Measurements from ENCODE around the gene NRSN1.
"Not testable (repeated sequence)": the region's sequence is repeated elsewhere in the genome, so short reads cannot be mapped to it uniquely, and the experiment has no call there.

The NRSN1 gene

DNA sequence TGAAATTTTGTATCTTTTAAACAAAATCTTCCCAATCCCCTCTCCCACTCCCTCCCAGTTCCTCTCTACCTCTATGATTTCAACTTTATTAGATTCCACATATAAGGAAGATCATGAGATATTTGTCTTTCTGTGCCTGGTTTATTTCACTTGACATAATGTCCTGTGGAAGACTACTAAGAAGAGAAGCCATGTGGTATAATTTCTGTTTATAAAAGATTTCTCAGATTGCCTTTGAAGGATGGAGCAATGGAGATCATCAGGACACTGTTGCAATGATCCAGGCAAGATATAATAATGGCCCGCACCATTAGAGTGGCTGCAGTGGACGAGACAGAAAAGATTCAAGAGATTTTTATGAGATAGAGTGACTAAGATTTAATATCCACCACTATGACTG lies 13.1 kb downstream of the NRSN1 start:
- H3K36me3 ChIP-seq (ENCODE audit: control insufficient read depth in 2 of 2, insufficient read depth in 2 of 2, low read length in 2 of 2), result no peaks in the 10 kb centered on the region
- no peak overlapping the region for H3K4me3 ChIP-seq (ENCODE audit: low read length in 2 of 2)
- no peak overlapping the region for H3K9ac ChIP-seq (ENCODE audit: low read depth in 1 of 2, low read length in 2 of 2)
- H3K27ac ChIP-seq (ENCODE audit: low read depth in 2 of 2, low read length in 2 of 2), result no peak overlapping the region
- no peaks in the 10 kb centered on the region for H3K27me3 ChIP-seq (ENCODE audit: control insufficient read depth in 2 of 2, insufficient read depth in 2 of 2, low read length in 2 of 2)
- H3K4me1 ChIP-seq (ENCODE audit: control insufficient read depth in 2 of 2, insufficient read depth in 2 of 2, low read length in 2 of 2), result no peaks in the 10 kb centered on the region
- H3K9me3 ChIP-seq (ENCODE audit: control insufficient read depth in 2 of 2, low read length in 2 of 2), result no peaks in the 10 kb centered on the region

DNA sequence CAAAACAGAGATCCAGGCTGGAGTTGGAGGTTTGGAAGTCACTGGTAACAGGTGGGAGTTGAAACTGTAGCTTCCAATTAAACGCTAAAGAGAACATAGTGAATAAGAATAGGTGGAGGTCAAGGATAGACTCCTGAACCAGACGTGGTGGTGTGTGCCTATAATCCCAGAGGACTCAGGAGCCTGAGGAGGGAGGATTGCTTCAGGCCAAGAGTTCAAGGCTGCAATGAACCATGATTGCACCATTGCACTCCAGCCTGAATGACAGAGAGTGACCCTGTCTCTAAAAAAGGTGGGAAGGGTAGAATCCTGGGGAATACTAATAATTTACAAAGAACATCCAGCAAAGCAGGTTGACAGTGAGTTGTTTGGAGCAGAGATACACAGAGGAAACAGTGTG lies 13.6 kb downstream of the NRSN1 start:
- Histone ChIP-seq H3K4me3 (ENCODE audit: low read length in 2 of 2) (no peak overlapping the region), H3K9me3 (ENCODE audit: control insufficient read depth in 2 of 2, low read length in 2 of 2) (no peaks in the 10 kb centered on the region), H3K27ac (ENCODE audit: low read depth in 2 of 2, low read length in 2 of 2) (no peak overlapping the region), H3K4me1 (ENCODE audit: control insufficient read depth in 2 of 2, insufficient read depth in 2 of 2, low read length in 2 of 2) (no peaks in the 10 kb centered on the region), H3K9ac (ENCODE audit: low read depth in 1 of 2, low read length in 2 of 2) (no peak overlapping the region), H3K27me3 (ENCODE audit: control insufficient read depth in 2 of 2, insufficient read depth in 2 of 2, low read length in 2 of 2) (no peaks in the 10 kb centered on the region), H3K36me3 (ENCODE audit: control insufficient read depth in 2 of 2, insufficient read depth in 2 of 2, low read length in 2 of 2) (no peaks in the 10 kb centered on the region)

DNA sequence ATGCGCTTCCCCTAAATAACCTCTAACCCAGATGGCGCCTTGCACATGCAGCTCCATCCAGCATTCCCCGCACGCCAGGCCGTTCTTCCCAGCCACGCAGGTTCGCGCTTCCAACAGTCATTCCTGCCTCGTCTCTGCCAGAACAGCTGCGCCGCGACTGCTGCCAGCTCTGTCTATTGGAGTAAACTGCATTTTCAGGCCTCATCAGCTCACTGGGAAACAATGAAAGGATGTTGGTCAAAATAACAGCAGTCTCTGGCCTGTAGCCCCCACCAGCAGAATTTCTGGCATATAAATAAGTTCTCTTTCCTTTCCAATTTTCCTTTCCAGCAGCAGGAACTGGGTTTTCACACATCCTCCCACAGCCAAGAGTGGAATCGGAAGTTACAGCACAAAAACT lies 14.6 kb downstream of the NRSN1 start:
- H3K9ac ChIP-seq (ENCODE audit: low read depth in 1 of 2, low read length in 2 of 2), result no peak overlapping the region
- no peaks in the 10 kb centered on the region for H3K36me3 ChIP-seq (ENCODE audit: control insufficient read depth in 2 of 2, insufficient read depth in 2 of 2, low read length in 2 of 2)
- H3K27me3 ChIP-seq (ENCODE audit: control insufficient read depth in 2 of 2, insufficient read depth in 2 of 2, low read length in 2 of 2), result no peaks in the 10 kb centered on the region
- no peaks in the 10 kb centered on the region for H3K9me3 ChIP-seq (ENCODE audit: control insufficient read depth in 2 of 2, low read length in 2 of 2)
- H3K4me3 ChIP-seq (ENCODE audit: low read length in 2 of 2), result no peak overlapping the region
- H3K27ac ChIP-seq (ENCODE audit: low read depth in 2 of 2, low read length in 2 of 2), result no peak overlapping the region
- H3K4me1 ChIP-seq (ENCODE audit: control insufficient read depth in 2 of 2, insufficient read depth in 2 of 2, low read length in 2 of 2), result no peaks in the 10 kb centered on the region

DNA sequence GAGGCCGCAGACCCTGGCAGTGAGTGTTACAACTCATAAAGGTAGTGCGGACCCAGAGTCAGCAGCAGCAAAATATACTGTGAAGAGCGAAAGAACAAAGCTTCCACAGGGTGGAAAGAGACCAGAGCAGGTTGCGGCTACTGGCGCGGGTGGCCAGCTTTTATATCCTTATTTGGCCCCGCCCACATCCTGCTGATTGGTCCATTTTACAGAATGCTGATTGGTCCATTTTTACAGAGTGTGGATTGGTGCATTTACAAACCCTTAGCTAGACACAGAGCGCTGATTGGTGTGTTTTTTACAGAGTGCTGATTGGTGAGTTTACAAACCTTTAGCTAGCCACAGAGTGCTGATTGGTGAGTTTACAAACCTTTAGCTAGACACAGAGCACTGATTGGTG lies 16.7 kb downstream of the NRSN1 start:
- H3K36me3 ChIP-seq (ENCODE audit: control insufficient read depth in 2 of 2, insufficient read depth in 2 of 2, low read length in 2 of 2); H3K27ac ChIP-seq (ENCODE audit: low read depth in 2 of 2, low read length in 2 of 2); H3K9me3 ChIP-seq (ENCODE audit: control insufficient read depth in 2 of 2, low read length in 2 of 2): not testable (repeated sequence)

DNA sequence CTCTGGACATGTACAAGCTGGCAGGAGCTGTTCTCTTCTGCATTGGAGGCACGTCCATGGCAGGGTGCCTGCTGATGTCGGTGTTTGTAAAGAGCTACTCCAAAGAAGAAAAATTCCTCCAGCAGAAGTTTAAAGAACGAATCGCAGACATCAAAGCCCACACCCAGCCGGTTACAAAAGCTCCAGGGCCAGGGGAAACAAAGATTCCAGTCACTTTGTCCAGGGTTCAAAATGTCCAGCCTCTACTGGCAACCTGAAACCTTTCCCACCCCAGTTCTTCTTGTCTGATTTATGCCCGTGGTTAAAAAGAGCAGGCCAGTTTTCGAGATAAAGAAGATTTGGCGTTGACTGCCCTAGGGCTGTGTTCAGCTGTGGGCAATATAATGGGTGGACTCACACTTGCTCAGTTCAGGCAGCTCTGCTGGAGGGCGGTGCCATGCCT lies 19.7 kb downstream of the NRSN1 start:
- Histone ChIP-seq H3K27me3 (ENCODE audit: control insufficient read depth in 2 of 2, insufficient read depth in 2 of 2, low read length in 2 of 2) (no peaks in the 10 kb centered on the region), H3K4me3 (ENCODE audit: low read length in 2 of 2) (no peak overlapping the region), H3K36me3 (ENCODE audit: control insufficient read depth in 2 of 2, insufficient read depth in 2 of 2, low read length in 2 of 2) (no peaks in the 10 kb centered on the region), H3K9ac (ENCODE audit: low read depth in 1 of 2, low read length in 2 of 2) (no peak overlapping the region), H3K27ac (ENCODE audit: low read depth in 2 of 2, low read length in 2 of 2) (no peak overlapping the region), H3K9me3 (ENCODE audit: control insufficient read depth in 2 of 2, low read length in 2 of 2) (no peaks in the 10 kb centered on the region), H3K4me1 (ENCODE audit: control insufficient read depth in 2 of 2, insufficient read depth in 2 of 2, low read length in 2 of 2) (no peaks in the 10 kb centered on the region)

More for the DNA sequence above, 16.7 kb downstream of the NRSN1 start:
- H3K27me3 ChIP-seq (ENCODE audit: control insufficient read depth in 2 of 2, insufficient read depth in 2 of 2, low read length in 2 of 2); H3K4me1 ChIP-seq (ENCODE audit: control insufficient read depth in 2 of 2, insufficient read depth in 2 of 2, low read length in 2 of 2); H3K4me3 ChIP-seq (ENCODE audit: low read length in 2 of 2); H3K9ac ChIP-seq (ENCODE audit: low read depth in 1 of 2, low read length in 2 of 2): not testable (repeated sequence)

DNA sequence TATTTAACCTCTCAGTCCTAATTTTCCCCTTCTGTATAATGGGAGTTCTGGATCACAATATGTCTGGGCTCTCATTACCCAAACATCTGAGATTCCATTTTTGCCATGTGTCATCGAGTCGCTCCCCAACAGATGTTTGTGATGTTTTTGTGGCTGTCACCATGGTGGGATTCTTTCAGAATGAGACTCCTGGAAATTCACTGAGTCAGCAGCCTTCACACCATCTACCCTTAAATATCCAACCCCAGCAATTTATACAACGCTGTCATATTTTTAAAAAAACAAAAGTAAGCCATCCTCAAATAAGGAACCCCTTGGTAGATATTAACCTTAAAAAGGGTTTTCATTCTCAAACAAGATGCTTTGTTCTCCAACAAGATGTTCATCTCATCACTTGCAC lies 20.9 kb downstream of the NRSN1 start:
- H3K27ac ChIP-seq (ENCODE audit: low read depth in 2 of 2, low read length in 2 of 2), result no peak overlapping the region
- H3K9me3 ChIP-seq (ENCODE audit: control insufficient read depth in 2 of 2, low read length in 2 of 2), result no peaks in the 10 kb centered on the region
- H3K4me3 ChIP-seq (ENCODE audit: low read length in 2 of 2), result no peak overlapping the region
- no peaks in the 10 kb centered on the region for H3K36me3 ChIP-seq (ENCODE audit: control insufficient read depth in 2 of 2, insufficient read depth in 2 of 2, low read length in 2 of 2)
- no peaks in the 10 kb centered on the region for H3K27me3 ChIP-seq (ENCODE audit: control insufficient read depth in 2 of 2, insufficient read depth in 2 of 2, low read length in 2 of 2)
- no peak overlapping the region for H3K9ac ChIP-seq (ENCODE audit: low read depth in 1 of 2, low read length in 2 of 2)
- no peaks in the 10 kb centered on the region for H3K4me1 ChIP-seq (ENCODE audit: control insufficient read depth in 2 of 2, insufficient read depth in 2 of 2, low read length in 2 of 2)

DNA sequence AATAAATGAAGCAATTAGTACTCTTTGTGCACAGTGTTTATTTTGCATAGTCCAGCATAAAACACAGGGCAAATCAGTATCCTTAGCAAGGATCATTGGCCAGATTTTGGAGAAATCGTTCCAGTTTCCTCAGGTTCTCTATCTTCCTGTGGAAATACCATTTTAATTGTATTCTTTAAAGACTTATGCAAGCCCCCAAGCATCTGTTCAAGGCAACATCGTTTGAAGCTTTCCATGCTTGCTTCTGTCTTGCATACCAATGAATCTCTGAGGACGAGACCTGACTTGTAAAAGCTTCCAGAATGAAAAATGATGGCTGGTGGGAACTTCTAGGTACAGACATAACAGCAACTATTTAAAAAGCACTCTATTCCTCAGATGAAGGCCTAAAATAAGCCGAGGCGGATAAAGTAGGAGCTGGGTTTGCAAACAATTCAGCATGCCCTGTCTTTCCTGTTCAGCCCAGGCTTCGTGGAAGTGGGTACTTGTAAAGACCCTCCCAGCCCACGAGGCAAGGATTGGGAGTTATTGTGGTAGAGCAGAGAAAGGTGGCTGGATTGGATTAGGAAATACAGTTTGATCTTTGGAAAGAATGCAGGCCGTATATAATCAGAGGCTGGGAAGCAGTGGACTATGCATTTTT lies 21.6 kb downstream of the NRSN1 start:
- H3K36me3 ChIP-seq (ENCODE audit: control insufficient read depth in 2 of 2, insufficient read depth in 2 of 2, low read length in 2 of 2), result no peaks in the 10 kb centered on the region
- no peaks in the 10 kb centered on the region for H3K9me3 ChIP-seq (ENCODE audit: control insufficient read depth in 2 of 2, low read length in 2 of 2)
- no peak overlapping the region for H3K27ac ChIP-seq (ENCODE audit: low read depth in 2 of 2, low read length in 2 of 2)
- no peak overlapping the region for H3K4me3 ChIP-seq (ENCODE audit: low read length in 2 of 2)
- no peaks in the 10 kb centered on the region for H3K4me1 ChIP-seq (ENCODE audit: control insufficient read depth in 2 of 2, insufficient read depth in 2 of 2, low read length in 2 of 2)
- H3K9ac ChIP-seq (ENCODE audit: low read depth in 1 of 2, low read length in 2 of 2), result no peak overlapping the region
- no peaks in the 10 kb centered on the region for H3K27me3 ChIP-seq (ENCODE audit: control insufficient read depth in 2 of 2, insufficient read depth in 2 of 2, low read length in 2 of 2)

DNA sequence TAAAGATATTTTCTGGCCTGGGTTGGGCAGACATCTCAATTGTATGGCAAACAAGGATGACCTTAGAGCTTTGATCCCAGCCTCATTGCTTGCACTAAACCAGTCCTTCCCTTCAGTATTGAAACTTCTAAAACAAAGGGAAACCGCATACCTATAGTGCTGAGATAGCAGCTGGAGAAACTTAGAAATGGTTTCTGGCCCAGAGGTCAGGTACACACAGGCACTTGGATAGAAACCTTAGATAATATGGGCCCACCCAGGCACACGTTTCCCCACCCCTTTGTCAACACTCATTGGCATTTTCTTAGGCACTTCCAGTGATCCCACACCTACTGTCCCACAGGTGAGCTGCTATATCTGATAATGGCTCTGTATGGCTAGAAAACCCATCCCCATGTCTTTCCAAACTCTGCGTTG lies 22.1 kb downstream of the NRSN1 start:
- Histone ChIP-seq H3K4me1 (ENCODE audit: control insufficient read depth in 2 of 2, insufficient read depth in 2 of 2, low read length in 2 of 2) (no peaks in the 10 kb centered on the region), H3K27me3 (ENCODE audit: control insufficient read depth in 2 of 2, insufficient read depth in 2 of 2, low read length in 2 of 2) (no peaks in the 10 kb centered on the region), H3K27ac (ENCODE audit: low read depth in 2 of 2, low read length in 2 of 2) (no peak overlapping the region), H3K9me3 (ENCODE audit: control insufficient read depth in 2 of 2, low read length in 2 of 2) (no peaks in the 10 kb centered on the region), H3K9ac (ENCODE audit: low read depth in 1 of 2, low read length in 2 of 2) (no peak overlapping the region), H3K36me3 (ENCODE audit: control insufficient read depth in 2 of 2, insufficient read depth in 2 of 2, low read length in 2 of 2) (no peaks in the 10 kb centered on the region), H3K4me3 (ENCODE audit: low read length in 2 of 2) (no peak overlapping the region)

DNA sequence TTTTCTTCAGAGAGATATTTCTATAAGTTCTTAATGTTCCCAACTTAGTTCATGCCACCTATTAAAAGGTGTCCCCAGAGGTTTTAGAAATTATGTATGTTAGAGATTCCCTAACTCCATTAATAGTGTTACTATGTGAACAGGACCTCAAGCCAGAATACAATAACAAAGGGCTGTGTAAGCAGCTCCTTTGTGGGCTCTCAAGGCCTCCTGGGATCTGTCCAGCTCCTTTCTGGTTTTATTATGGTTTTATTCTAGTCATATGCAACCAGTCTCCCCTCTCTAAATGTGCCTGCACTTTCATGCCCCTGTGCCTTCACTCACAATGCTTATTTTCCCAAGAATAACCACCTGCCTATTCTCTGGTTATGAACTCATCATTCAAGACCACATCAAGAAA lies 22.7 kb downstream of the NRSN1 start:
- Histone ChIP-seq H3K36me3 (ENCODE audit: control insufficient read depth in 2 of 2, insufficient read depth in 2 of 2, low read length in 2 of 2) (no peaks in the 10 kb centered on the region), H3K27ac (ENCODE audit: low read depth in 2 of 2, low read length in 2 of 2) (no peak overlapping the region)

DNA sequence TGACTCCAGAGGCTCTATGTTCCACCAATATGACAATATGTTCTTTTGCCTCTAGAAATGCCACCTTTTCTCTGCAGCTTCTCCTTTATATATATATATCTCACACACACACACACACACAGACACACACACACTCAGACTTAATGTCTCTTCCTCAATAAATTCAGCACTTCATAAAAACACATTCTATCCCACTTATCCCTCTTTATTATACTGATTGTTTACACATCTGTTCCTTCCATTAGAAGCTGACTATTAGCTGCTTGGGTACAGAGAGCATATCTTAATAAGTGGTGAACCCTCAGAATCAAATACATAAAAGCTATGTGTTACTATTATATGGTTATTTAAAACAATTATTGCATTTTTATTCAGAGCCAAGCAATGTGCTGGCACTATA lies 23.3 kb downstream of the NRSN1 start:
- Histone ChIP-seq H3K27ac (ENCODE audit: low read depth in 2 of 2, low read length in 2 of 2) (no peak overlapping the region), H3K36me3 (ENCODE audit: control insufficient read depth in 2 of 2, insufficient read depth in 2 of 2, low read length in 2 of 2) (no peaks in the 10 kb centered on the region)

More for the DNA sequence above, 22.7 kb downstream of the NRSN1 start:
- no peak overlapping the region for H3K4me3 ChIP-seq (ENCODE audit: low read length in 2 of 2)
- H3K27me3 ChIP-seq (ENCODE audit: control insufficient read depth in 2 of 2, insufficient read depth in 2 of 2, low read length in 2 of 2), result no peaks in the 10 kb centered on the region
- H3K9me3 ChIP-seq (ENCODE audit: control insufficient read depth in 2 of 2, low read length in 2 of 2), result no peaks in the 10 kb centered on the region
- no peak overlapping the region for H3K9ac ChIP-seq (ENCODE audit: low read depth in 1 of 2, low read length in 2 of 2)
- H3K4me1 ChIP-seq (ENCODE audit: control insufficient read depth in 2 of 2, insufficient read depth in 2 of 2, low read length in 2 of 2), result no peaks in the 10 kb centered on the region

DNA sequence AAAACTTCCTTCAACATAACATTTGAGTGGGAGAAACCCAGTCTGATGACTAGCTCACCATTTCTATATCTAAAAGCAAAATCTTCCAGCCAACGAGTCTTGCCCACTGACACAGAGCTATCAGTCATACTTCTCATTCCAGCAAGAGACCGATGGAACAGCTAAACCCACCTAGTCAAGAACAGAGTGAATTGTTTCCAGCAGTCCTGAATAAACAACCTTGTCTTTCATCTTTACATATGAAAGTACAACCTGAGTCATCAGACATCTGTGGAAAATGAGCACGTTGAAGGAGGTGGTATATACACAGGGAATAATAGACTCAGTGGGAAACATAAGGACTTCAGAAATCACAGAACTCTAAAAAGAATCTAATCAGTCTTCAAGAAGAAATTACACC lies 23.8 kb downstream of the NRSN1 start:
- no peaks in the 10 kb centered on the region for H3K9me3 ChIP-seq (ENCODE audit: control insufficient read depth in 2 of 2, low read length in 2 of 2)
- H3K36me3 ChIP-seq (ENCODE audit: control insufficient read depth in 2 of 2, insufficient read depth in 2 of 2, low read length in 2 of 2), result no peaks in the 10 kb centered on the region
- no peak overlapping the region for H3K9ac ChIP-seq (ENCODE audit: low read depth in 1 of 2, low read length in 2 of 2)
- H3K4me3 ChIP-seq (ENCODE audit: low read length in 2 of 2), result no peak overlapping the region
- no peaks in the 10 kb centered on the region for H3K4me1 ChIP-seq (ENCODE audit: control insufficient read depth in 2 of 2, insufficient read depth in 2 of 2, low read length in 2 of 2)
- no peaks in the 10 kb centered on the region for H3K27me3 ChIP-seq (ENCODE audit: control insufficient read depth in 2 of 2, insufficient read depth in 2 of 2, low read length in 2 of 2)
- no peak overlapping the region for H3K27ac ChIP-seq (ENCODE audit: low read depth in 2 of 2, low read length in 2 of 2)

More for the DNA sequence above, 23.3 kb downstream of the NRSN1 start:
- H3K9me3 ChIP-seq (ENCODE audit: control insufficient read depth in 2 of 2, low read length in 2 of 2), result no peaks in the 10 kb centered on the region
- H3K9ac ChIP-seq (ENCODE audit: low read depth in 1 of 2, low read length in 2 of 2), result no peak overlapping the region
- no peaks in the 10 kb centered on the region for H3K27me3 ChIP-seq (ENCODE audit: control insufficient read depth in 2 of 2, insufficient read depth in 2 of 2, low read length in 2 of 2)
- no peaks in the 10 kb centered on the region for H3K4me1 ChIP-seq (ENCODE audit: control insufficient read depth in 2 of 2, insufficient read depth in 2 of 2, low read length in 2 of 2)
- H3K4me3 ChIP-seq (ENCODE audit: low read length in 2 of 2), result no peak overlapping the region
